CD14-positive monocyte (primary cell): ENCODE measurements around the gene GLCE. TPM values are rescaled to one million over a fixed set of nuclear protein-coding genes. Genes with fewer than 3 reads are reported as not detected.
"Not testable (repeated sequence)": the region's sequence is repeated elsewhere in the genome, so short reads cannot be mapped to it uniquely, and the experiment has no call there.

Experiments used
- DNase-seq, 3 donors: peaks; one replicate each; pipeline ENCODE4 v3.0.0-alpha.2; 2011 to 2022
- H2AFZ ChIP-seq: 2 replicates; pipeline ENCODE4 v1.6.0; 2012; ENCODE audit warnings: mild to moderate bottlenecking, low read depth, low read length, inconsistent platforms; ENCODE audit not compliant: insufficient read depth, poor library complexity, severe bottlenecking
- H3K27ac ChIP-seq, 2 donors: 1 replicate in 1 of 2; 2 replicates in 1 of 2; pipeline ENCODE4 v1.5.1; 2012 to 2013; ENCODE audit warnings: low read length in 2 of 2, control low read depth in 1 of 2, inconsistent platforms in 1 of 2, low read depth in 1 of 2, mild to moderate bottlenecking in 1 of 2
- H3K27me3 ChIP-seq, 2 donors: one replicate each; pipeline versions ENCODE4 v1.6.0 to v1.6.1; 2011 to 2013; ENCODE audit warnings: low read length in 2 of 2; ENCODE audit not compliant: control insufficient read depth in 2 of 2, insufficient read depth in 2 of 2
- H3K36me3 ChIP-seq, 2 donors: replicated peaks in 1 of 2; 1 replicate in 1 of 2; 2 replicates in 1 of 2; pipeline versions ENCODE4 v1.5.1 to v1.6.1; 2012 to 2013; ENCODE audit warnings: low read length in 2 of 2, control low read depth in 1 of 2, inconsistent platforms in 1 of 2, mild to moderate bottlenecking in 1 of 2; ENCODE audit not compliant: insufficient read depth in 2 of 2, control insufficient read depth in 1 of 2
- H3K4me1 ChIP-seq, 2 donors: 1 replicate in 1 of 2; 2 replicates in 1 of 2; pipeline versions ENCODE4 v1.5.1 to v1.6.1; 2012 to 2013; ENCODE audit warnings: low read length in 2 of 2, control low read depth in 1 of 2, inconsistent platforms in 1 of 2, mild to moderate bottlenecking in 1 of 2, moderate library complexity in 1 of 2; ENCODE audit not compliant: insufficient read depth in 2 of 2, control insufficient read depth in 1 of 2
- H3K4me2 ChIP-seq: replicated peaks from 2 replicates; pipeline ENCODE3; 2012; ENCODE audit warnings: low read length, moderate library complexity, mild to moderate bottlenecking; ENCODE audit not compliant: poor library complexity, severe bottlenecking; ENCODE audit errors: extremely low read depth
- H3K4me3 ChIP-seq, 3 experiments: fragments of 200-600 bp in 1 of 3; sonication (generic) in 1 of 3; replicated peaks in 1 of 3; 1 replicate in 2 of 3; 2 replicates in 1 of 3; pipeline ENCODE4 v1.5.1; 2011 to 2013; ENCODE audit warnings: low read length in 3 of 3, mild to moderate bottlenecking in 3 of 3, control low read depth in 2 of 3, low read depth in 2 of 3, inconsistent platforms in 1 of 3, moderate library complexity in 1 of 3
- H3K79me2 ChIP-seq: 2 replicates; pipeline ENCODE4 v1.6.0; 2012; ENCODE audit warnings: mild to moderate bottlenecking, control low read depth, inconsistent platforms, low read length, moderate library complexity; ENCODE audit not compliant: insufficient read depth
- H3K9ac ChIP-seq: 2 replicates; pipeline ENCODE4 v1.6.0; 2017; ENCODE audit warnings: low read length, mild to moderate bottlenecking; ENCODE audit not compliant: insufficient read depth, poor library complexity, severe bottlenecking
- H3K9me3 ChIP-seq, 2 donors: replicated peaks in 1 of 2; 1 replicate in 1 of 2; 2 replicates in 1 of 2; pipeline versions ENCODE4 v1.5.1 to v1.6.1; 2012 to 2013; ENCODE audit warnings: low read length in 2 of 2, control low read depth in 1 of 2; ENCODE audit not compliant: control insufficient read depth in 1 of 2, insufficient read depth in 1 of 2
- H4K20me1 ChIP-seq: 2 replicates; pipeline ENCODE4 v1.6.0; 2012; ENCODE audit warnings: mild to moderate bottlenecking, low read length, control low read depth, moderate library complexity; ENCODE audit not compliant: insufficient read depth
- H3K27ac Mint-ChIP-seq, 7 donors: one replicate each; pipeline ENCODE4 v1.8.0; 2020; ENCODE audit warnings: mild to moderate bottlenecking in 7 of 7, mixed read lengths in 7 of 7, moderate library complexity in 6 of 7, inconsistent platforms in 2 of 7
- H3K27me3 Mint-ChIP-seq, 3 donors: one replicate each; pipeline ENCODE4 v1.8.0; 2021 to 2022; ENCODE audit warnings: low read depth in 3 of 3, mild to moderate bottlenecking in 3 of 3, mixed read lengths in 3 of 3, moderate library complexity in 3 of 3, inconsistent platforms in 1 of 3
- H3K36me3 Mint-ChIP-seq, 2 donors: one replicate each; pipeline ENCODE4 v1.8.0; 2020; ENCODE audit warnings: mixed read lengths in 2 of 2, inconsistent platforms in 1 of 2, mild to moderate bottlenecking in 1 of 2
- H3K4me1 Mint-ChIP-seq: one replicate; pipeline ENCODE4 v1.8.0; 2020; ENCODE audit warnings: mild to moderate bottlenecking, mixed read lengths
- H3K4me3 Mint-ChIP-seq, 2 donors: one replicate each; pipeline ENCODE4 v1.8.0; 2020; ENCODE audit warnings: mild to moderate bottlenecking in 2 of 2, mixed read lengths in 2 of 2, moderate library complexity in 1 of 2
- H3K9me3 Mint-ChIP-seq, 7 donors: one replicate each; pipeline ENCODE4 v1.8.0; 2020 to 2022; ENCODE audit warnings: mixed read lengths in 7 of 7, mild to moderate bottlenecking in 6 of 7, moderate library complexity in 6 of 7, inconsistent platforms in 2 of 7
- WGBS: methylation state at CpG from one replicate; pipeline ENCODE4 v1.1.5; 2013; ENCODE audit warnings: missing lambda C conversion rate; ENCODE audit not compliant: insufficient coverage; 5-methylcytosine and 5-hydroxymethylcytosine counted together
- intact Hi-C, 2 donors: fragments of 100-400 bp; cut with micrococcal nuclease; formaldehyde crosslinking; loops; one replicate each; pipeline versions ENCODE4 v1.15.0 to v1.15.1; 2023
- polyA plus RNA-seq, 3 donors: library from polyadenylated mRNA; depleted of rRNA in 1 of 3; unstranded in 2 of 3; stranded (reverse) in 1 of 3; fragments of 300-500 nt in 2 of 3; fragments of >200 nt in 1 of 3; fragmentation: Illumina TruSeq in 2 of 3; gene quantifications; 1 replicate in 2 of 3; 2 replicates in 1 of 3; pipeline ENCODE4 v1.2.3, GENCODE V29; 2012 to 2021
- TF ChIP-seq, protein P1 (sequence below): fragments of 200-600 bp; IDR thresholded peaks from one replicate; pipeline ENCODE4 v1.8.0; 2022; ENCODE audit warnings: antibody characterized with exemption, mild to moderate bottlenecking

The GLCE gene
- polyA plus RNA-seq, 3 donors: 11.0 to 24.3 (median 24.0) TPM

DNA sequence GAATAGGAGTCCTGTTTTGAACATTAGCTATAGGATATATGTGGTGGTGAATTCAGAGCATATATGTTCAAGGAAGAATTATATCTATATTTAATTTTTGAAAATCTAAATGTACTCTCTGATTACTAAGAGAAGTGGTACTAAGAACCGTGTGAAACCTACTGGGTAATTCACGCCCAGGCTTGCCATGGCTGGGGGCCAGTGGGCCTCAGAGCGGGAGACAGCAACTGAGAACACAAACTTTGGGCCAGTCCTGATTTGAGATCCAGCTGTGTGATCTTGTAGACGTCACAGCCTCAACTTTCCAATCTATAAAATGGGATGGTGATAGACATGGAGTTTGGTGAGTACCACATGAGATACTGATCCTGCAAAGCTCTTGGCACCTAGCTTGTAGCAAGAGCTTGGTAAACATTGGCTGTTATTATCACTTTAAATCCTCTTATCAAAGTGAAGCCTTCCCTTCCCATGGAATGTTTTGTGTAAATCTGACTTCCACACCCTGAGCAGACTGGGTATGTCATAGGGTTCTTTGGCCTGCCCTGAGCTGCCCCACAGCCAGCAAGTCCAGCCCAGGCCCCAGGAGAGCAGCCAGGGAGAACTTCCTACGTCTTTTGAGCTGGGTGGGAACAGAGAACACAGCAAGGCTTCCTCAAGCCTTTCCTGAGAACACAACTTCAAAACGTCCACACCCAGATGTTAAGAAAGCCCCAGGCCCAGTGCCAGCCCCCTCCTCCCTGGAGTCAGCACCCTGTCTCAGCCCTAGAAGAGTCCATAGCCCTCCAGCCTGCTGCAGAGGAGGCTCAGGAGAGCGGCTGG is 130.1 kb downstream of the GLCE start:
- Mint-ChIP-seq H3K9me3 (peaks cover 0 to 5% (median 0%) of the 10 kb centered on the region in 7 donors), H3K4me3 (no peak overlapping the region), H3K27me3 (peaks cover under 1 to 10% (median 4%) of the 10 kb centered on the region in 3 donors), H3K4me1 (no peaks in the 10 kb centered on the region), H3K27ac (no peak overlapping the region), H3K36me3 (no peaks in the 10 kb centered on the region)
- H3K9ac ChIP-seq: no peak overlapping the region
- no peaks in the 10 kb centered on the region for H3K9me3 ChIP-seq
- no peak overlapping the region for H2AFZ ChIP-seq
- no peaks in the 10 kb centered on the region for H3K27me3 ChIP-seq
- DNase-seq: no peak
- TF ChIP-seq, protein P1, sequence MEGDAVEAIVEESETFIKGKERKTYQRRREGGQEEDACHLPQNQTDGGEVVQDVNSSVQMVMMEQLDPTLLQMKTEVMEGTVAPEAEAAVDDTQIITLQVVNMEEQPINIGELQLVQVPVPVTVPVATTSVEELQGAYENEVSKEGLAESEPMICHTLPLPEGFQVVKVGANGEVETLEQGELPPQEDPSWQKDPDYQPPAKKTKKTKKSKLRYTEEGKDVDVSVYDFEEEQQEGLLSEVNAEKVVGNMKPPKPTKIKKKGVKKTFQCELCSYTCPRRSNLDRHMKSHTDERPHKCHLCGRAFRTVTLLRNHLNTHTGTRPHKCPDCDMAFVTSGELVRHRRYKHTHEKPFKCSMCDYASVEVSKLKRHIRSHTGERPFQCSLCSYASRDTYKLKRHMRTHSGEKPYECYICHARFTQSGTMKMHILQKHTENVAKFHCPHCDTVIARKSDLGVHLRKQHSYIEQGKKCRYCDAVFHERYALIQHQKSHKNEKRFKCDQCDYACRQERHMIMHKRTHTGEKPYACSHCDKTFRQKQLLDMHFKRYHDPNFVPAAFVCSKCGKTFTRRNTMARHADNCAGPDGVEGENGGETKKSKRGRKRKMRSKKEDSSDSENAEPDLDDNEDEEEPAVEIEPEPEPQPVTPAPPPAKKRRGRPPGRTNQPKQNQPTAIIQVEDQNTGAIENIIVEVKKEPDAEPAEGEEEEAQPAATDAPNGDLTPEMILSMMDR: no peak
- no peaks in the 10 kb centered on the region for H3K36me3 ChIP-seq
- H3K4me3 ChIP-seq: no peak overlapping the region
- H3K4me1 ChIP-seq: no peaks in the 10 kb centered on the region
- intact Hi-C loops: no loop called here
- no peak overlapping the region for H3K27ac ChIP-seq
- H3K4me2 ChIP-seq: no peak overlapping the region
- H3K79me2 ChIP-seq: no peaks in the 10 kb centered on the region
- H4K20me1 ChIP-seq: no peaks in the 10 kb centered on the region
- 73% methylated on average over 6 of the region's 7 CpGs for WGBS

DNA sequence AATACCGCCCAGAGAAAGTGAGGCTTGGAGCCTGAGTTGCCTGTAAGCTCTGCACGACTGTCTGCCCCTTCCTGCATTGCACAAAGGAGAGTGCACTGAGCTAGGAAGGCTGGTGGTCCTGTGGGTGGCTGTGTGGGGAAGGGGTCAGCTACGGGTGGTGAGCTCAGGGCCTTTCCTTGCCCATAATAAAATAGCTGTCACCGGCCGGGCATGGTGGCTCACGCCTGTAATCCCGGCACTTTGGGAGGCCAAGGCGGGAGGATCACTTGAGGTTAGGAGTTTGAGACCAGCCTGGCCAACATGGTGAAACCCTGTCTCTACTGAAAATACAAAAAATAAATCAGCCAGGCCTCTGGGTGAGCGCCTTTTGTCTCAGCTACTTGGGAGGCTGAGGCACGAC is 131.2 kb downstream of the GLCE start:
- H3K27ac Mint-ChIP-seq, H3K9ac ChIP-seq, H3K4me2 ChIP-seq, H3K27ac ChIP-seq, H3K4me3 Mint-ChIP-seq, H3K36me3 ChIP-seq, intact Hi-C loops, H3K9me3 ChIP-seq, H3K27me3 ChIP-seq, H3K4me1 Mint-ChIP-seq, DNase-seq, H2AFZ ChIP-seq, H3K9me3 Mint-ChIP-seq, H3K4me1 ChIP-seq, H3K36me3 Mint-ChIP-seq, H3K4me3 ChIP-seq, H4K20me1 ChIP-seq, H3K79me2 ChIP-seq: not testable (repeated sequence)
- peaks cover 7 to 14% (median 10%) of the 10 kb centered on the region in 3 donors for H3K27me3 Mint-ChIP-seq
- WGBS: 81% methylated on average over 6 of the region's 10 CpGs
